ENCODE data around the gene EFCAB9. TPM values are rescaled to one million over a fixed set of nuclear protein-coding genes. Genes with fewer than 3 reads are reported as not detected.

The EFCAB9 gene
- total RNA-seq, 1 experiment from 2014 or later: not detected

DNA sequence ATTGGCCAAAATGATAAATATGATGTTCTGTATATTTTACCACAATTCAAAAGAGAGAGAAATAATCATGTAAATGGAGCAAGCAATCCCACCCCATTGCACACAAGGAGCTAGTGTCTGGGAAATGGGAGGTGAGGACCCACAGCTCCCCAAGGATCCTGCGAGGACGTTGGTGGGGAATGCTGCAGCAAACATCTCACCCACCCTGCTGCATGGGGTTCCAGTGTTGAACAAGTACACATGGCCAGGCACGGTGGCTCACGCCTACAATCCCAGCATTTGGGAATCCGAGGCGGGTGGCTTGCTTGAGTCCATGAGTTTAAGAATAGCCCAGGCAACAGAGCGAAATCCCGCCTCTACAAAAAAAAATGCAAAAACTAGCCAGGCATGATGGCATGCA, 35.0 kb upstream of the EFCAB9 start:
- intact Hi-C loops (cut with micrococcal nuclease): no loop called here
- ChIA-PET POLR2A (no interaction called here), CTCF (no interaction called here), RAD21 (ENCODE audit: low non-redundant PET in 1 of 2, low total read pairs in 2 of 2, uncharacterized antibody in 2 of 2, unreplicated experiment in 2 of 2) (no interaction called here)
- no peak overlapping the region for H3K4me3 ChIP-seq (replicated peaks in 1 of 2; ENCODE audit: low read depth in 1 of 2, low read length in 2 of 2)
- TF ChIP-seq FOSL1 (IDR thresholded peaks at IDR 0.05; ENCODE audit: low read depth) (no peak), SP1 (IDR thresholded peaks at IDR 0.05; ENCODE audit: low read depth) (no peak), ZFX (IDR thresholded peaks at IDR 0.05) (no peak), JUND (IDR thresholded peaks at IDR 0.05) (no peak), ZNF274 (IDR thresholded peaks at IDR 0.05; ENCODE audit: low read depth, low read length) (no peak), RAD21 (IDR thresholded peaks at IDR 0.05; ENCODE audit: low read depth) (no peak), CTCF (IDR thresholded peaks at IDR 0.05 in 2 of 3, conservative IDR thresholded peaks at IDR 0.05 in 1 of 3; ENCODE audit: borderline replicate concordance in 1 of 3, insufficient read depth in 1 of 3, low read depth in 2 of 3, low read length in 2 of 3) (no peak), POLR2AphosphoS5 (IDR thresholded peaks at IDR 0.05; ENCODE audit: low read depth, low read length) (no peak), EGR1 (IDR thresholded peaks at IDR 0.05; ENCODE audit: low read depth) (no peak), YY1 (IDR thresholded peaks at IDR 0.05; ENCODE audit: extremely low read depth, insufficient replicate concordance, low read depth, low read length) (no peak), EZH2phosphoT487 (IDR thresholded peaks at IDR 0.05; ENCODE audit: borderline replicate concordance) (no peak), SRF (IDR thresholded peaks at IDR 0.05; ENCODE audit: low read depth) (no peak), TCF7L2 (IDR thresholded peaks at IDR 0.05; ENCODE audit: borderline replicate concordance, extremely low read depth, insufficient read depth, insufficient read length) (no peak)
- TF ChIP-seq, protein P1, sequence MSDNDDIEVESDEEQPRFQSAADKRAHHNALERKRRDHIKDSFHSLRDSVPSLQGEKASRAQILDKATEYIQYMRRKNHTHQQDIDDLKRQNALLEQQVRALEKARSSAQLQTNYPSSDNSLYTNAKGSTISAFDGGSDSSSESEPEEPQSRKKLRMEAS (IDR thresholded peaks at IDR 0.05): no peak
- TF ChIP-seq, protein P2, sequence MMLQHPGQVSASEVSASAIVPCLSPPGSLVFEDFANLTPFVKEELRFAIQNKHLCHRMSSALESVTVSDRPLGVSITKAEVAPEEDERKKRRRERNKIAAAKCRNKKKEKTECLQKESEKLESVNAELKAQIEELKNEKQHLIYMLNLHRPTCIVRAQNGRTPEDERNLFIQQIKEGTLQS (IDR thresholded peaks at IDR 0.05): no peak
- TF ChIP-seq, protein P3, sequence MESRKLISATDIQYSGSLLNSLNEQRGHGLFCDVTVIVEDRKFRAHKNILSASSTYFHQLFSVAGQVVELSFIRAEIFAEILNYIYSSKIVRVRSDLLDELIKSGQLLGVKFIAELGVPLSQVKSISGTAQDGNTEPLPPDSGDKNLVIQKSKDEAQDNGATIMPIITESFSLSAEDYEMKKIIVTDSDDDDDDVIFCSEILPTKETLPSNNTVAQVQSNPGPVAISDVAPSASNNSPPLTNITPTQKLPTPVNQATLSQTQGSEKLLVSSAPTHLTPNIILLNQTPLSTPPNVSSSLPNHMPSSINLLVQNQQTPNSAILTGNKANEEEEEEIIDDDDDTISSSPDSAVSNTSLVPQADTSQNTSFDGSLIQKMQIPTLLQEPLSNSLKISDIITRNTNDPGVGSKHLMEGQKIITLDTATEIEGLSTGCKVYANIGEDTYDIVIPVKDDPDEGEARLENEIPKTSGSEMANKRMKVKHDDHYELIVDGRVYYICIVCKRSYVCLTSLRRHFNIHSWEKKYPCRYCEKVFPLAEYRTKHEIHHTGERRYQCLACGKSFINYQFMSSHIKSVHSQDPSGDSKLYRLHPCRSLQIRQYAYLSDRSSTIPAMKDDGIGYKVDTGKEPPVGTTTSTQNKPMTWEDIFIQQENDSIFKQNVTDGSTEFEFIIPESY (IDR thresholded peaks at IDR 0.05; ENCODE audit: extremely low read depth, insufficient replicate concordance, low read length): no peak
- TF ChIP-seq, protein P4, sequence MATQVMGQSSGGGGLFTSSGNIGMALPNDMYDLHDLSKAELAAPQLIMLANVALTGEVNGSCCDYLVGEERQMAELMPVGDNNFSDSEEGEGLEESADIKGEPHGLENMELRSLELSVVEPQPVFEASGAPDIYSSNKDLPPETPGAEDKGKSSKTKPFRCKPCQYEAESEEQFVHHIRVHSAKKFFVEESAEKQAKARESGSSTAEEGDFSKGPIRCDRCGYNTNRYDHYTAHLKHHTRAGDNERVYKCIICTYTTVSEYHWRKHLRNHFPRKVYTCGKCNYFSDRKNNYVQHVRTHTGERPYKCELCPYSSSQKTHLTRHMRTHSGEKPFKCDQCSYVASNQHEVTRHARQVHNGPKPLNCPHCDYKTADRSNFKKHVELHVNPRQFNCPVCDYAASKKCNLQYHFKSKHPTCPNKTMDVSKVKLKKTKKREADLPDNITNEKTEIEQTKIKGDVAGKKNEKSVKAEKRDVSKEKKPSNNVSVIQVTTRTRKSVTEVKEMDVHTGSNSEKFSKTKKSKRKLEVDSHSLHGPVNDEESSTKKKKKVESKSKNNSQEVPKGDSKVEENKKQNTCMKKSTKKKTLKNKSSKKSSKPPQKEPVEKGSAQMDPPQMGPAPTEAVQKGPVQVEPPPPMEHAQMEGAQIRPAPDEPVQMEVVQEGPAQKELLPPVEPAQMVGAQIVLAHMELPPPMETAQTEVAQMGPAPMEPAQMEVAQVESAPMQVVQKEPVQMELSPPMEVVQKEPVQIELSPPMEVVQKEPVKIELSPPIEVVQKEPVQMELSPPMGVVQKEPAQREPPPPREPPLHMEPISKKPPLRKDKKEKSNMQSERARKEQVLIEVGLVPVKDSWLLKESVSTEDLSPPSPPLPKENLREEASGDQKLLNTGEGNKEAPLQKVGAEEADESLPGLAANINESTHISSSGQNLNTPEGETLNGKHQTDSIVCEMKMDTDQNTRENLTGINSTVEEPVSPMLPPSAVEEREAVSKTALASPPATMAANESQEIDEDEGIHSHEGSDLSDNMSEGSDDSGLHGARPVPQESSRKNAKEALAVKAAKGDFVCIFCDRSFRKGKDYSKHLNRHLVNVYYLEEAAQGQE (IDR thresholded peaks at IDR 0.05; ENCODE audit: low read depth): no peak
- H4K20me1 ChIP-seq (ENCODE audit: insufficient read depth): no peaks in the 10 kb centered on the region
- no peaks in the 10 kb centered on the region for H3K36me3 ChIP-seq (ENCODE audit: control insufficient read depth in 1 of 2, insufficient read depth in 2 of 2, low read length in 2 of 2)
- H2AFZ ChIP-seq (ENCODE audit: low read depth, low read length, poor library complexity, severe bottlenecking): no peak overlapping the region
- ATAC-seq (no peak), DNase-seq (ENCODE audit: low read depth, low spot score) (no peak)
- no peak overlapping the region for H3K27ac ChIP-seq (ENCODE audit: low read depth, low read length)
- no peaks in the 10 kb centered on the region for H3K9me3 ChIP-seq (ENCODE audit: control insufficient read depth in 1 of 2, insufficient read depth in 1 of 2, low read depth in 1 of 2, low read length in 2 of 2)
- BruUV-seq (replicated peaks): no TSS peak
- no peaks in the 10 kb centered on the region for H3K27me3 ChIP-seq (ENCODE audit: insufficient read depth, low read length)
- H3K9ac ChIP-seq (ENCODE audit: low read length): no peak overlapping the region
- H3K4me2 ChIP-seq (ENCODE audit: low read length): no peak overlapping the region
- no peaks in the 10 kb centered on the region for H3K9me2 ChIP-seq (ENCODE audit: insufficient read depth)
- H3K79me2 ChIP-seq (ENCODE audit: insufficient read depth, low read length): no peaks in the 10 kb centered on the region; the same call in 1 of the 2 replicates
- H3K4me1 ChIP-seq (ENCODE audit: control insufficient read depth in 1 of 2, insufficient read depth in 2 of 2, low read length in 2 of 2): no peaks in the 10 kb centered on the region; a peak in 2 of 4 replicates
